CD4-positive, CD25-positive, alpha-beta regulatory T cell (primary cell): ENCODE results near the gene EFCAB12. TPM values are rescaled to one million over a fixed set of nuclear protein-coding genes. Genes with fewer than 3 reads are reported as not detected.
A peak's percentile ranks its signal among the peaks of the same experiment; 100 is the strongest.

Experiments
- ATAC-seq, 2 donors: fragments of 150-1000 bp; cut with Tn5 transposase; one replicate each; pipeline ENCODE4 v1.10.0; 2021; ENCODE audit warnings: low read depth in 2 of 2, moderate number of reproducible peaks in 2 of 2, moderate library complexity in 1 of 2
- DNase-seq, 3 donors: peaks; one replicate each; pipeline versions ENCODE4 v3.0.0 to v3.0.0-alpha.2; 2012 to 2022; ENCODE audit warnings: mixed read lengths in 1 of 3
- H3K27ac ChIP-seq: one replicate; pipeline ENCODE4 v1.7.0; 2013; ENCODE audit warnings: mild to moderate bottlenecking, low read length; ENCODE audit not compliant: insufficient read depth, poor library complexity, severe bottlenecking
- H3K27me3 ChIP-seq: one replicate; pipeline ENCODE4 v1.7.0; 2013; ENCODE audit warnings: low read length; ENCODE audit not compliant: control insufficient read depth, insufficient read depth
- H3K36me3 ChIP-seq: one replicate; pipeline ENCODE4 v1.7.0; 2013; ENCODE audit warnings: mild to moderate bottlenecking, low read length, moderate library complexity; ENCODE audit not compliant: control insufficient read depth, insufficient read depth
- H3K4me1 ChIP-seq: 2 replicates; pipeline ENCODE4 v1.7.0; 2013; ENCODE audit warnings: mild to moderate bottlenecking, low read length; ENCODE audit not compliant: insufficient read depth, control insufficient read depth, poor library complexity, severe bottlenecking
- H3K4me3 ChIP-seq: one replicate; pipeline ENCODE4 v1.7.0; 2013; ENCODE audit warnings: low read depth, mild to moderate bottlenecking, low read length, moderate library complexity
- H3K9me3 ChIP-seq, 2 experiments: 1 replicate in 1 of 2; 2 replicates in 1 of 2; pipeline ENCODE4 v1.7.0; 2013; ENCODE audit warnings: low read length in 2 of 2, mild to moderate bottlenecking in 1 of 2, moderate library complexity in 1 of 2; ENCODE audit not compliant: control insufficient read depth in 2 of 2
- H3K27ac Mint-ChIP-seq, 3 donors: one replicate each; pipeline ENCODE4 v1.8.0; 2020 to 2022; ENCODE audit warnings: mild to moderate bottlenecking in 3 of 3, mixed read lengths in 3 of 3, moderate library complexity in 2 of 3
- H3K27me3 Mint-ChIP-seq: one replicate; pipeline ENCODE4 v1.8.0; 2022; ENCODE audit warnings: mild to moderate bottlenecking, mixed read lengths
- H3K36me3 Mint-ChIP-seq: one replicate; pipeline ENCODE4 v1.8.0; 2020; ENCODE audit warnings: mixed read lengths
- H3K4me1 Mint-ChIP-seq, 4 donors: one replicate each; pipeline ENCODE4 v1.8.0; 2020 to 2022; ENCODE audit warnings: mixed read lengths in 4 of 4, mild to moderate bottlenecking in 1 of 4
- H3K4me3 Mint-ChIP-seq, 4 donors: one replicate each; pipeline ENCODE4 v1.8.0; 2020 to 2022; ENCODE audit warnings: mild to moderate bottlenecking in 4 of 4, mixed read lengths in 4 of 4, moderate library complexity in 3 of 4
- H3K9me3 Mint-ChIP-seq, 7 donors: one replicate each; pipeline ENCODE4 v1.8.0; 2020 to 2022; ENCODE audit warnings: mixed read lengths in 7 of 7, mild to moderate bottlenecking in 3 of 7, moderate library complexity in 2 of 7
- polyA plus RNA-seq, 4 donors: library from polyadenylated mRNA; unstranded; fragments of 300-500 nt; fragmentation: Illumina TruSeq; gene quantifications; one replicate each; pipeline ENCODE4 v1.2.3, GENCODE V29; 2021
- total RNA-seq: library from RNA; stranded (reverse); gene quantifications from one replicate; pipeline ENCODE4 v1.2.3, GENCODE V29; 2022

The EFCAB12 gene
- total and polyA plus RNA-seq, 5 donors from 2014 or later, result 0.05 to 2.2 (median 0.09) TPM; not detected in 1

- H3K36me3 Mint-ChIP-seq, result peaks cover 3% of the 10 kb centered on the region
- Histone ChIP-seq H3K27ac (no peak overlapping the region), H3K9me3 (no peaks in the 10 kb centered on the region), H3K4me3 (no peak overlapping the region), H3K4me1 (no peaks in the 10 kb centered on the region), H3K27me3 (no peaks in the 10 kb centered on the region), H3K36me3 (no peaks in the 10 kb centered on the region)
- no peaks in the 10 kb centered on the region for H3K4me1 Mint-ChIP-seq
- DNase-seq (no peak), ATAC-seq (no peak)
- H3K9me3 Mint-ChIP-seq, result no peaks in the 10 kb centered on the region
- H3K27me3 Mint-ChIP-seq, result no peaks in the 10 kb centered on the region
- H3K4me3 Mint-ChIP-seq, result no peak overlapping the region
- no peak overlapping the region for H3K27ac Mint-ChIP-seq
Observed at GRCh38 chr3:129412542-129413198, 15.8 kb downstream of the EFCAB12 start.

DNA sequence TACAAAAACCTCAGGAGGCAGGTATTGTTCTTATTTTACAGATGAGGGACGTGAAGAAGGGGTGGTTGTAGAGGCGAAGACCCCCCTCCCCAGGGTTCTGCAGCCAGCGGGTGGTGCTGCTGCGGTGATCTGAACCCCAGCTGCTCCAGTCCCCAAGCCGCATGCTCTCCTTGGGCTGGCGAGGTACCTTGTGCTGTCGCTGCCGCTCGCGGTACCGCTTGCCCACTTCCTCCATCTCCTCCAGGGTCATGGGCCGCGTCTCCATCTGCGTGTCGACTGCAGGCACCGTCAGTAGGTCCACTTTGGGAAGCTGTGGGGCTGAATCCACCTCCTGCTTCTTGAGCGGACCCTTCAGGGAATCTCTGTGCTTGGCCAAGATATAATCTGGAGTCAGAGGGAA, 17.5 kb downstream of the EFCAB12 start:
- ATAC-seq (no peak), DNase-seq (no peak)
- H3K9me3 ChIP-seq, result no peaks in the 10 kb centered on the region
- H3K4me1 ChIP-seq, result no peaks in the 10 kb centered on the region
- H3K27ac Mint-ChIP-seq, result no peak overlapping the region
- peak overlapping the region in 1 of 4 donors; percentile 38 for H3K4me3 Mint-ChIP-seq
- no peaks in the 10 kb centered on the region for H3K36me3 ChIP-seq
- H3K36me3 Mint-ChIP-seq, result peaks cover 3% of the 10 kb centered on the region
- no peak overlapping the region for H3K4me3 ChIP-seq
- H3K27me3 ChIP-seq, result no peaks in the 10 kb centered on the region
- H3K4me1 Mint-ChIP-seq, result no peaks in the 10 kb centered on the region
- no peaks in the 10 kb centered on the region for H3K27me3 Mint-ChIP-seq
- H3K27ac ChIP-seq, result no peak overlapping the region
- no peaks in the 10 kb centered on the region for H3K9me3 Mint-ChIP-seq

GRCh38 chr3:129409541-129409940, 18.9 kb downstream of the EFCAB12 start:
- Mint-ChIP-seq H3K4me1 (no peaks in the 10 kb centered on the region), H3K27me3 (peaks cover 4% of the 10 kb centered on the region), H3K9me3 (no peaks in the 10 kb centered on the region), H3K4me3 (no peak overlapping the region), H3K27ac (no peak overlapping the region), H3K36me3 (peaks cover 3% of the 10 kb centered on the region)
- H3K4me1 ChIP-seq, result no peaks in the 10 kb centered on the region
- no peaks in the 10 kb centered on the region for H3K9me3 ChIP-seq
- no peaks in the 10 kb centered on the region for H3K27me3 ChIP-seq
- no peaks in the 10 kb centered on the region for H3K36me3 ChIP-seq
- ATAC-seq, result no peak
- no peak overlapping the region for H3K4me3 ChIP-seq
- no peak overlapping the region for H3K27ac ChIP-seq
- DNase-seq, result no peak

DNA sequence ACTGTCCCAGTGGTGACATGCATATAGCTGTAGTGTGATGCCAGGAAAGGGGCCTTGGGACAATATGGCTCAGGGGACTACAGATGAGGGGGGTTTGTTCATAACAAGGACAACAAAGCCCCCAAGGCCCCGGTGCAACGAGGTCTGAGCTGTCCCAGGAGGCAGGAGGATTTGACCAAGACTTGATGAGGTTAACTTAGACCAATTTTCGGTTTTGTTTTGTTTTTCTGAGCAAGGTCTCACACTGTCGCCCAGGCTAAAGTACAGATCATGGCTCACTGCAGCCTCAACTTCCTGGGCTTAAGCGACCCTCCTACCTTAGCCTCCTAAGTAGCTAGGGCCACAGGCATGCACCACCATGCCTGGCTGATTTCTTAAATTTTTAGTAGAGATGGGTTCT, 23.8 kb downstream of the EFCAB12 start:
- H3K27ac Mint-ChIP-seq, result no peak overlapping the region
- no peaks in the 10 kb centered on the region for H3K9me3 ChIP-seq
- DNase-seq (no peak), ATAC-seq (no peak)
- H3K27me3 Mint-ChIP-seq, result peaks cover 4% of the 10 kb centered on the region
- no peaks in the 10 kb centered on the region for H3K27me3 ChIP-seq
- H3K4me1 Mint-ChIP-seq, result peaks cover 2 to 8% (median 5%) of the 10 kb centered on the region in 4 donors
- H3K4me1 ChIP-seq, result no peaks in the 10 kb centered on the region
- no peaks in the 10 kb centered on the region for H3K36me3 ChIP-seq
- H3K4me3 ChIP-seq, result no peak overlapping the region
- no peak overlapping the region for H3K27ac ChIP-seq
- no peak overlapping the region for H3K4me3 Mint-ChIP-seq
- H3K36me3 Mint-ChIP-seq, result peaks cover 3% of the 10 kb centered on the region
- H3K9me3 Mint-ChIP-seq, result no peaks in the 10 kb centered on the region

GRCh38 chr3:129404130-129404529, 24.3 kb downstream of the EFCAB12 start:
- Mint-ChIP-seq H3K36me3 (peaks cover 3% of the 10 kb centered on the region), H3K9me3 (no peaks in the 10 kb centered on the region), H3K4me3 (no peak overlapping the region), H3K27ac (no peak overlapping the region), H3K4me1 (peaks cover 3 to 13% (median 9%) of the 10 kb centered on the region in 4 donors), H3K27me3 (peaks cover 4% of the 10 kb centered on the region)
- Histone ChIP-seq H3K27ac (no peak overlapping the region), H3K27me3 (no peaks in the 10 kb centered on the region), H3K36me3 (no peaks in the 10 kb centered on the region), H3K9me3 (no peaks in the 10 kb centered on the region), H3K4me1 (no peaks in the 10 kb centered on the region), H3K4me3 (no peak overlapping the region)
- DNase-seq (no peak), ATAC-seq (no peak)

- DNase-seq (no peak), ATAC-seq (no peak)
- Mint-ChIP-seq H3K36me3 (peaks cover 3% of the 10 kb centered on the region), H3K4me3 (no peak overlapping the region), H3K4me1 (peaks cover 6 to 19% (median 12%) of the 10 kb centered on the region in 4 donors), H3K27ac (peak overlapping the region in 1 of 3 donors; percentile 78), H3K27me3 (peaks cover 4% of the 10 kb centered on the region), H3K9me3 (no peaks in the 10 kb centered on the region)
- Histone ChIP-seq H3K4me1 (peaks cover 3% of the 10 kb centered on the region), H3K27ac (no peak overlapping the region), H3K27me3 (no peaks in the 10 kb centered on the region), H3K9me3 (no peaks in the 10 kb centered on the region), H3K36me3 (no peaks in the 10 kb centered on the region), H3K4me3 (no peak overlapping the region)
Observed at GRCh38 chr3:129403450-129403849, 25.0 kb downstream of the EFCAB12 start.

DNA sequence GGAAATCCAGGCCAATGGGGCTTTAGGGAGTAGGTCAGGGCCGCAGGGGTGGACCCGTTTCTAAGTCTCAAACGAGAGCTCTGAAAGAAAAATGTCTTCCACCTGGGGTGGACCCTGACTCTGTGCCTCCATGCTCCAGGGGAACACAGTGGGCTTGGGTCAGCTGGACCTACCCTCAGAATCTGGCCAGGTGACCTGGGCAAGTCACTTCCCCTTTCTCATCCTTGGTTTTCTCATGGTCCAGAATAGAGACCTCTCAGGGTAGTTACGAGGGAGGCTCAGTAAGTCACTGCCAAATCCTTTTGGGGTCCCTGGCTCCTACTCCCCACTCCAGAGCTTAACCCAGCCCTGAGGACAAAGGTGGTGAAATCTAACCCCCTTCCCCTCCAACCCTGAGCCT, 25.8 kb downstream of the EFCAB12 start:
- peaks cover 4% of the 10 kb centered on the region for H3K36me3 Mint-ChIP-seq
- no peaks in the 10 kb centered on the region for H3K9me3 Mint-ChIP-seq
- H3K27ac Mint-ChIP-seq, result peak overlapping the region in 1 of 3 donors; percentile 78
- Histone ChIP-seq H3K4me3 (no peak overlapping the region), H3K27me3 (no peaks in the 10 kb centered on the region), H3K27ac (no peak overlapping the region), H3K9me3 (no peaks in the 10 kb centered on the region), H3K36me3 (no peaks in the 10 kb centered on the region), H3K4me1 (peaks cover 11% of the 10 kb centered on the region)
- peak overlapping the region in 2 of 4 donors; percentile 15 to 34 for H3K4me3 Mint-ChIP-seq
- DNase-seq (no peak), ATAC-seq (no peak)
- H3K4me1 Mint-ChIP-seq, result peaks cover 6 to 27% (median 16%) of the 10 kb centered on the region in 4 donors
- peaks cover 4% of the 10 kb centered on the region for H3K27me3 Mint-ChIP-seq

- peaks cover 15% of the 10 kb centered on the region for H3K4me1 ChIP-seq
- DNase-seq (no peak), ATAC-seq (no peak)
- Mint-ChIP-seq H3K36me3 (peaks cover 7% of the 10 kb centered on the region), H3K4me1 (peaks cover 6 to 31% (median 20%) of the 10 kb centered on the region in 4 donors), H3K27me3 (peaks cover 4% of the 10 kb centered on the region), H3K27ac (no peak overlapping the region), H3K9me3 (no peaks in the 10 kb centered on the region), H3K4me3 (peak overlapping the region in 2 of 4 donors; percentile 15 to 34)
- no peaks in the 10 kb centered on the region for H3K9me3 ChIP-seq
- H3K27me3 ChIP-seq, result no peaks in the 10 kb centered on the region
- H3K27ac ChIP-seq, result no peak overlapping the region
- no peak overlapping the region for H3K4me3 ChIP-seq
- H3K36me3 ChIP-seq, result no peaks in the 10 kb centered on the region
Observed at GRCh38 chr3:129402210-129402609, 26.2 kb downstream of the EFCAB12 start.
